GM12878 (cell line): Measurements from ENCODE around the gene SLCO4C1. TPM values are rescaled to one million over a fixed set of nuclear protein-coding genes. Genes with fewer than 3 reads are reported as not detected.
A peak's percentile ranks its signal among the peaks of the same experiment; 100 is the strongest.

Experiments
- ATF3 ChIP-seq: IDR thresholded peaks from 2 replicates; pipeline ENCODE4 v1.6.1; 2011; ENCODE audit warnings: low read depth, mild to moderate bottlenecking, low read length, moderate library complexity, borderline replicate concordance; ENCODE audit errors: extremely low read depth
- ATF7 ChIP-seq: fragments of 450-650 bp; IDR thresholded peaks from 2 replicates; pipeline ENCODE4 v1.6.1; 2016; ENCODE audit warnings: low read depth, mild to moderate bottlenecking
- CEBPB ChIP-seq, 2 experiments: fragments of 150-350 bp in 1 of 2; IDR thresholded peaks; 2 replicates each; pipeline ENCODE4 v1.6.1; 2012 to 2014; ENCODE audit warnings: low read depth in 2 of 2, low read length in 2 of 2, borderline replicate concordance in 1 of 2, inconsistent platforms in 1 of 2
- EGR1 ChIP-seq, 2 experiments: IDR thresholded peaks; 1 replicate in 1 of 2; 2 replicates in 1 of 2; pipeline ENCODE4 v1.6.1; 2011 to 2012; ENCODE audit warnings: low read depth in 2 of 2, low read length in 2 of 2, borderline replicate concordance in 1 of 2, mild to moderate bottlenecking in 1 of 2, moderate library complexity in 1 of 2
- EP300 ChIP-seq, 2 experiments: fragments of 150-350 bp in 1 of 2; IDR thresholded peaks; 2 replicates each; pipeline ENCODE4 v1.6.1; 2011 to 2012; ENCODE audit warnings: low read depth in 2 of 2, low read length in 2 of 2, borderline replicate concordance in 1 of 2, improper control_type of control experiment in 1 of 2, inconsistent platforms in 1 of 2; ENCODE audit not compliant: control insufficient read depth in 1 of 2
- GATAD2B ChIP-seq: fragments of 450-650 bp; conservative IDR thresholded peaks from 2 replicates; pipeline ENCODE4 v1.6.1; 2017; ENCODE audit warnings: low read depth, mild to moderate bottlenecking, moderate library complexity
- IKZF1 ChIP-seq: fragments of 450-650 bp; conservative IDR thresholded peaks from 2 replicates; pipeline ENCODE4 v1.6.1; 2017; ENCODE audit warnings: antibody characterized with exemption, mild to moderate bottlenecking
- JUNB ChIP-seq: IDR thresholded peaks from 2 replicates; pipeline ENCODE4 v1.6.1; 2016; ENCODE audit warnings: antibody characterized with exemption, mild to moderate bottlenecking
- JUND ChIP-seq: IDR thresholded peaks from 2 replicates; pipeline ENCODE4 v1.6.1; 2012; ENCODE audit warnings: low read depth, mild to moderate bottlenecking, low read length, improper control_type of control experiment, moderate library complexity
- MEF2B ChIP-seq: fragments of 450-650 bp; IDR thresholded peaks from 2 replicates; pipeline ENCODE4 v1.6.1; 2018; ENCODE audit warnings: mild to moderate bottlenecking, moderate library complexity; ENCODE audit not compliant: partially characterized antibody, poor library complexity, severe bottlenecking
- NR2C1 ChIP-seq: fragments of 450-650 bp; IDR thresholded peaks from 2 replicates; pipeline ENCODE4 v1.6.1; 2017; ENCODE audit warnings: antibody characterized with exemption, mild to moderate bottlenecking, moderate library complexity
- NR2C2 ChIP-seq: IDR thresholded peaks from 2 replicates; pipeline ENCODE4 v1.6.1; 2011; ENCODE audit warnings: borderline replicate concordance, low read depth; ENCODE audit not compliant: control insufficient read depth, insufficient read length
- POLR2A ChIP-seq: IDR thresholded peaks from 2 replicates; pipeline ENCODE4 v1.6.1; 2011; ENCODE audit warnings: low read depth, mild to moderate bottlenecking, low read length
- RAD51 ChIP-seq: fragments of 450-650 bp; IDR thresholded peaks from 2 replicates; pipeline ENCODE4 v1.6.1; 2016; ENCODE audit warnings: moderate library complexity, mild to moderate bottlenecking, inconsistent platforms
- RBBP5 ChIP-seq: fragments of 200-600 bp; sonication (generic); conservative IDR thresholded peaks from 2 replicates; pipeline ENCODE4 v1.6.1; 2016
- RCOR1 ChIP-seq: conservative IDR thresholded peaks from 2 replicates; pipeline ENCODE4 v1.6.1; 2012; ENCODE audit warnings: low read depth, low read length, improper control_type of control experiment
- SMAD1 ChIP-seq: fragments of 450-650 bp; IDR thresholded peaks from 2 replicates; pipeline ENCODE4 v1.6.1; 2018; ENCODE audit warnings: mild to moderate bottlenecking, low read depth; ENCODE audit not compliant: partially characterized antibody
- SMAD5 ChIP-seq: IDR thresholded peaks from 2 replicates; pipeline ENCODE4 v1.6.1; 2016; ENCODE audit warnings: antibody characterized with exemption, low read depth
- SMARCA5 ChIP-seq: fragments of 450-650 bp; IDR thresholded peaks from 2 replicates; pipeline ENCODE4 v1.6.1; 2017; ENCODE audit warnings: mild to moderate bottlenecking
- SREBF1 ChIP-seq: IDR thresholded peaks from 2 replicates; pipeline ENCODE4 v1.6.1; 2012; ENCODE audit warnings: mild to moderate bottlenecking, low read length
- SUZ12 ChIP-seq: fragments of 200-600 bp; sonication (generic); IDR thresholded peaks from one replicate; pipeline ENCODE4 v1.6.1; 2018; ENCODE audit warnings: antibody characterized with exemption, mild to moderate bottlenecking; ENCODE audit not compliant: unreplicated experiment
- TAF1 ChIP-seq: IDR thresholded peaks from 2 replicates; pipeline ENCODE4 v1.6.1; 2011; ENCODE audit warnings: mild to moderate bottlenecking, low read depth, low read length, borderline replicate concordance
- ZBED1 ChIP-seq: IDR thresholded peaks from 2 replicates; pipeline ENCODE4 v1.6.1; 2016; ENCODE audit warnings: borderline replicate concordance
- polyA plus RNA-seq, 11 experiments: library from polyadenylated mRNA; depleted of rRNA in 4 of 11; unstranded in 6 of 11; stranded (reverse) in 5 of 11; fragments of >200 nt; fragmentation: Nextera tagmentation in 4 of 11; fragmentation: Illumina TruSeq in 1 of 11; extraction: Ambion mirVana in 4 of 11; extraction: Trizol in 1 of 11; gene quantifications; 1 replicate in 1 of 11; 2 replicates in 10 of 11; pipeline versions ENCODE4 v1.2.1 to v1.2.3, GENCODE V29; 2011 to 2016; ENCODE audit warnings: inconsistent platforms in 2 of 11, missing spikeins in 2 of 11, low read depth in 1 of 11
- total RNA-seq, 4 experiments: library from RNA; depleted of rRNA in 3 of 4; stranded (reverse); fragments of >200 nt in 3 of 4; fragmentation: Illumina TruSeq in 1 of 4; extraction: Trizol in 1 of 4; gene quantifications; 2 replicates each; pipeline versions ENCODE4 v1.2.1 to v1.2.3, GENCODE V29; 2013 to 2021
- TF ChIP-seq, protein P1 (sequence below): fragments of 450-650 bp; IDR thresholded peaks from 2 replicates; pipeline ENCODE4 v1.6.1; 2016; ENCODE audit warnings: mild to moderate bottlenecking
- TF ChIP-seq, protein P2 (sequence below): IDR thresholded peaks from 2 replicates; pipeline ENCODE4 v1.6.1; 2012; ENCODE audit warnings: low read depth, low read length, improper control_type of control experiment
- TF ChIP-seq, protein P3 (sequence below): fragments of 450-650 bp; conservative IDR thresholded peaks from 2 replicates; pipeline ENCODE4 v1.6.1; 2017; ENCODE audit warnings: mild to moderate bottlenecking, moderate library complexity

The SLCO4C1 gene
- total and polyA plus RNA-seq, 10 of the 15 experiments (the other 5 are each of a cell fraction or from before 2014, with no cell fraction given): 0.12 to 3.9 (median 0.83) TPM

GRCh38 chr5:102296178-102296817 lies at the start of gene SLCO4C1 (continued):
- TF ChIP-seq IKZF1 (peak; percentile 73), ZBED1 (no peak), SUZ12 (no peak), NR2C2 (no peak), POLR2A (0 out of 2 replicates have a peak, but pooled peaks have one; percentile 39), RBBP5 (no peak), SMAD1 (no peak), EP300 (IDR thresholded peaks at IDR 0.05; ENCODE audit: borderline replicate concordance in 1 of 2, control insufficient read depth in 1 of 2, low read depth in 2 of 2, low read length in 2 of 2) (no peak), JUND (no peak), RCOR1 (no peak), EGR1 (IDR thresholded peaks at IDR 0.05; ENCODE audit: borderline replicate concordance in 1 of 2, low read depth in 2 of 2, low read length in 2 of 2) (peak; percentile 57 to 96), GATAD2B (peak; percentile 57), CEBPB (IDR thresholded peaks at IDR 0.05; ENCODE audit: borderline replicate concordance in 1 of 2, low read depth in 2 of 2, low read length in 2 of 2) (no peak), SMARCA5 (no peak), ATF3 (no peak), RAD51 (no peak), SMAD5 (no peak), JUNB (no peak), ATF7 (peak; percentile 46; the same call in 1 of the 2 replicates), TAF1 (no peak), NR2C1 (no peak), SREBF1 (no peak), MEF2B (no peak)
- TF ChIP-seq, protein P1, sequence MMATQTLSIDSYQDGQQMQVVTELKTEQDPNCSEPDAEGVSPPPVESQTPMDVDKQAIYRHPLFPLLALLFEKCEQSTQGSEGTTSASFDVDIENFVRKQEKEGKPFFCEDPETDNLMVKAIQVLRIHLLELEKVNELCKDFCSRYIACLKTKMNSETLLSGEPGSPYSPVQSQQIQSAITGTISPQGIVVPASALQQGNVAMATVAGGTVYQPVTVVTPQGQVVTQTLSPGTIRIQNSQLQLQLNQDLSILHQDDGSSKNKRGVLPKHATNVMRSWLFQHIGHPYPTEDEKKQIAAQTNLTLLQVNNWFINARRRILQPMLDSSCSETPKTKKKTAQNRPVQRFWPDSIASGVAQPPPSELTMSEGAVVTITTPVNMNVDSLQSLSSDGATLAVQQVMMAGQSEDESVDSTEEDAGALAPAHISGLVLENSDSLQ: no peak
- TF ChIP-seq, protein P2, sequence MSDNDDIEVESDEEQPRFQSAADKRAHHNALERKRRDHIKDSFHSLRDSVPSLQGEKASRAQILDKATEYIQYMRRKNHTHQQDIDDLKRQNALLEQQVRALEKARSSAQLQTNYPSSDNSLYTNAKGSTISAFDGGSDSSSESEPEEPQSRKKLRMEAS: 0 out of 2 replicates have a peak, but pooled peaks have one; percentile 21
- TF ChIP-seq, protein P3, sequence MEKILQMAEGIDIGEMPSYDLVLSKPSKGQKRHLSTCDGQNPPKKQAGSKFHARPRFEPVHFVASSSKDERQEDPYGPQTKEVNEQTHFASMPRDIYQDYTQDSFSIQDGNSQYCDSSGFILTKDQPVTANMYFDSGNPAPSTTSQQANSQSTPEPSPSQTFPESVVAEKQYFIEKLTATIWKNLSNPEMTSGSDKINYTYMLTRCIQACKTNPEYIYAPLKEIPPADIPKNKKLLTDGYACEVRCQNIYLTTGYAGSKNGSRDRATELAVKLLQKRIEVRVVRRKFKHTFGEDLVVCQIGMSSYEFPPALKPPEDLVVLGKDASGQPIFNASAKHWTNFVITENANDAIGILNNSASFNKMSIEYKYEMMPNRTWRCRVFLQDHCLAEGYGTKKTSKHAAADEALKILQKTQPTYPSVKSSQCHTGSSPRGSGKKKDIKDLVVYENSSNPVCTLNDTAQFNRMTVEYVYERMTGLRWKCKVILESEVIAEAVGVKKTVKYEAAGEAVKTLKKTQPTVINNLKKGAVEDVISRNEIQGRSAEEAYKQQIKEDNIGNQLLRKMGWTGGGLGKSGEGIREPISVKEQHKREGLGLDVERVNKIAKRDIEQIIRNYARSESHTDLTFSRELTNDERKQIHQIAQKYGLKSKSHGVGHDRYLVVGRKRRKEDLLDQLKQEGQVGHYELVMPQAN: no peak
